ENCODE measurements around the gene TUT1.

DNA sequence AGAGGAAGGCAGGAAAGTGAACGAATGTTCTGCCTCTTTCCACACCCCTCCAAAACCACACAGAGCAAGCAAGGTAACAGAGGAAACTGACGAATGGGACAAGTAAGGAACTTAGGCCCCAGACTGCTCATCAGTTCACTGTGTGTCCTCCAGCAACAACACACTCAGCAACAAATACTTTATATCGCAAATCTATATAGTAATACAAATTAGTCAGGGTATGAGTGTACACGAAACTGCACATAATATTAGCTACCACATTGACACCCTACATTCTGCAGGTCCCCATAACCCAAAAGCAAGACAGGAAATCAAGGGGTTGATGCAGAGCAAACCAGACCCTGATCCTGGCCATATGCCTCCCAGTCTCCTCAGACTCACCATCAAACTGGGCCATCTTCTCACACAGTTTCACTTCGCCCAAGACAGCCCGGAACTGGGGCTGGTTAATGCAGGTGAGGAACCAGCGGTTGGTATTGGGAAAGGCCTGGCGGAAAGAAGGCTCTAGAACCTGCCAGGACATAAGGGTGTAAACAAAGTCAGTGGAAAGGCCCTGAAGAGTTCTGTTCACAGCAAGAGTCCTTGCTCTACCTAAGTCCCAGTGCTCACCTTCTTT, 24.2 kb downstream of the TUT1 start:
- TF ChIP-seq, protein P1, sequence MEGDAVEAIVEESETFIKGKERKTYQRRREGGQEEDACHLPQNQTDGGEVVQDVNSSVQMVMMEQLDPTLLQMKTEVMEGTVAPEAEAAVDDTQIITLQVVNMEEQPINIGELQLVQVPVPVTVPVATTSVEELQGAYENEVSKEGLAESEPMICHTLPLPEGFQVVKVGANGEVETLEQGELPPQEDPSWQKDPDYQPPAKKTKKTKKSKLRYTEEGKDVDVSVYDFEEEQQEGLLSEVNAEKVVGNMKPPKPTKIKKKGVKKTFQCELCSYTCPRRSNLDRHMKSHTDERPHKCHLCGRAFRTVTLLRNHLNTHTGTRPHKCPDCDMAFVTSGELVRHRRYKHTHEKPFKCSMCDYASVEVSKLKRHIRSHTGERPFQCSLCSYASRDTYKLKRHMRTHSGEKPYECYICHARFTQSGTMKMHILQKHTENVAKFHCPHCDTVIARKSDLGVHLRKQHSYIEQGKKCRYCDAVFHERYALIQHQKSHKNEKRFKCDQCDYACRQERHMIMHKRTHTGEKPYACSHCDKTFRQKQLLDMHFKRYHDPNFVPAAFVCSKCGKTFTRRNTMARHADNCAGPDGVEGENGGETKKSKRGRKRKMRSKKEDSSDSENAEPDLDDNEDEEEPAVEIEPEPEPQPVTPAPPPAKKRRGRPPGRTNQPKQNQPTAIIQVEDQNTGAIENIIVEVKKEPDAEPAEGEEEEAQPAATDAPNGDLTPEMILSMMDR (IDR thresholded peaks at IDR 0.05; ENCODE audit: low read depth, low read length) = no peak
- no peak for TF ChIP-seq EZH2phosphoT487 (IDR thresholded peaks at IDR 0.05; ENCODE audit: low read depth)
